Parathyroid adenoma (tissue), 2 donors: ENCODE measurements around the gene RGS6.

Experiments
- H2AFZ ChIP-seq: fragments of 300-600 bp; sonication (generic); one replicate; pipeline ENCODE4 v1.7.0; 2017; ENCODE audit warnings: antibody characterized with exemption, mild to moderate bottlenecking
- H3K27ac ChIP-seq: fragments of 300-600 bp; sonication (generic); one replicate; pipeline ENCODE4 v1.7.0; 2017
- H3K27me3 ChIP-seq: fragments of 300-600 bp; sonication (generic); one replicate; pipeline ENCODE4 v1.7.0; 2017; ENCODE audit warnings: low read length; ENCODE audit not compliant: control insufficient read depth, insufficient read depth
- H3K36me3 ChIP-seq: fragments of 300-600 bp; sonication (generic); one replicate; pipeline ENCODE4 v1.7.0; 2017; ENCODE audit warnings: low read length; ENCODE audit not compliant: control insufficient read depth, insufficient read depth
- H3K4me1 ChIP-seq: fragments of 300-600 bp; sonication (generic); one replicate; pipeline ENCODE4 v1.7.0; 2017; ENCODE audit warnings: control low read depth
- H3K4me2 ChIP-seq: fragments of 300-600 bp; sonication (generic); one replicate; pipeline ENCODE4 v1.7.0; 2017; ENCODE audit warnings: low read length
- H3K4me3 ChIP-seq: fragments of 300-600 bp; sonication (generic); one replicate; pipeline ENCODE4 v1.7.0; 2017; ENCODE audit warnings: low read depth, low read length
- H3K79me2 ChIP-seq: fragments of 300-600 bp; sonication (generic); one replicate; pipeline ENCODE4 v1.7.0; 2017; ENCODE audit warnings: control low read depth
- H3K9ac ChIP-seq: fragments of 300-600 bp; sonication (generic); one replicate; pipeline ENCODE4 v1.7.0; 2017; ENCODE audit warnings: mild to moderate bottlenecking
- H3K9me3 ChIP-seq: fragments of 300-600 bp; sonication (generic); one replicate; pipeline ENCODE4 v1.7.0; 2017; ENCODE audit warnings: low read length; ENCODE audit not compliant: control insufficient read depth
- TF ChIP-seq, protein P1 (sequence below): fragments of 300-600 bp; sonication (generic); IDR thresholded peaks from one replicate; pipeline ENCODE4 v1.7.0; 2017; ENCODE audit warnings: antibody characterized with exemption, mild to moderate bottlenecking
- donor health status: primary hyperparathyroidism.

RGS6 gene

DNA sequence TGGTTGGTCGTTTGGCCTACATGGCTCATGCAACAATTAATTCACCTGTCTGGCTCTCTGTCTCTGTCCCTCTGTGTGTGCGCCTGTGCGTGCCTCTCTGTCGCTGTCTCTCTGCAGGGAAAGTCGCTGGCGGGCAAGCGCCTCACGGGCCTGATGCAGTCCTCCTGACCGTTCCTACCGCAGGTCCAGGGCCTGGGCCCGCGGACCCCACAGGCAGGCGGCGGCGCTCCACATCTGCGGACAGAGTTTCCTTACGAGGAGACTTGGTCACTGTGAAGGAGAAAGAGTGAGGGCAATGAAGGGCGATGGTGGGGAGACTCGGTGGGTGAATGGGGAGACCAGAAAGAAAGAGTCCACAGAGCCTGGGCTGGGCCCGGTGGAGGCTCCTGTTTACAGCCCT is 630.1 kb downstream of the RGS6 start:
- no peak overlapping the region for H3K9ac ChIP-seq
- H3K4me2 ChIP-seq = no peak overlapping the region
- H3K4me3 ChIP-seq = no peak overlapping the region
- no peaks in the 10 kb centered on the region for H3K27me3 ChIP-seq
- no peak overlapping the region for H2AFZ ChIP-seq
- TF ChIP-seq, protein P1, sequence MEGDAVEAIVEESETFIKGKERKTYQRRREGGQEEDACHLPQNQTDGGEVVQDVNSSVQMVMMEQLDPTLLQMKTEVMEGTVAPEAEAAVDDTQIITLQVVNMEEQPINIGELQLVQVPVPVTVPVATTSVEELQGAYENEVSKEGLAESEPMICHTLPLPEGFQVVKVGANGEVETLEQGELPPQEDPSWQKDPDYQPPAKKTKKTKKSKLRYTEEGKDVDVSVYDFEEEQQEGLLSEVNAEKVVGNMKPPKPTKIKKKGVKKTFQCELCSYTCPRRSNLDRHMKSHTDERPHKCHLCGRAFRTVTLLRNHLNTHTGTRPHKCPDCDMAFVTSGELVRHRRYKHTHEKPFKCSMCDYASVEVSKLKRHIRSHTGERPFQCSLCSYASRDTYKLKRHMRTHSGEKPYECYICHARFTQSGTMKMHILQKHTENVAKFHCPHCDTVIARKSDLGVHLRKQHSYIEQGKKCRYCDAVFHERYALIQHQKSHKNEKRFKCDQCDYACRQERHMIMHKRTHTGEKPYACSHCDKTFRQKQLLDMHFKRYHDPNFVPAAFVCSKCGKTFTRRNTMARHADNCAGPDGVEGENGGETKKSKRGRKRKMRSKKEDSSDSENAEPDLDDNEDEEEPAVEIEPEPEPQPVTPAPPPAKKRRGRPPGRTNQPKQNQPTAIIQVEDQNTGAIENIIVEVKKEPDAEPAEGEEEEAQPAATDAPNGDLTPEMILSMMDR = no peak
- no peaks in the 10 kb centered on the region for H3K79me2 ChIP-seq
- H3K27ac ChIP-seq = peak overlapping the region; percentile 92
- no peaks in the 10 kb centered on the region for H3K9me3 ChIP-seq
- H3K36me3 ChIP-seq = no peaks in the 10 kb centered on the region
- peaks cover 75% of the 10 kb centered on the region for H3K4me1 ChIP-seq

DNA sequence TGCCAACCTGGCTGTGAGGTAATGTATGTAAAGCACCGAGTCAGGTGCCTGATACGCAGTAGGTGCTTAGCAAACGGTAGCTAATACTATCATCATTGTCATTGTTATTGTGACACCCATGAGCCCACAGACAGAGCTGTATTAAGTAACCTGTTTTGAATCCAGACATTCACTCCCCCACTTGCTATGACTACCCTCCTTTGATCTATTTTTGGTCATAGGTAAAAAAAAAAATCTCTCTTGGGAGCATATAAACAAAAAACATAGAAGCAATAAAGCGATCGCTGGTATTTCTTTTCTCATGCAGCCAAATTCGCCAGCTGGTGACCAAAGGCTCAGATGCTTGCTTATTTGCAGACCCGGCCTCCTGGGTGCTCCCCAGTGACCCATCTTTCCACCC is 631.4 kb downstream of the RGS6 start:
- Histone ChIP-seq H3K9ac (no peak overlapping the region), H3K4me1 (peaks cover 65% of the 10 kb centered on the region), H3K27ac (no peak overlapping the region), H3K36me3 (no peaks in the 10 kb centered on the region), H3K4me3 (no peak overlapping the region), H3K9me3 (no peaks in the 10 kb centered on the region), H3K79me2 (no peaks in the 10 kb centered on the region), H2AFZ (no peak overlapping the region), H3K27me3 (no peaks in the 10 kb centered on the region), H3K4me2 (no peak overlapping the region)
- TF ChIP-seq, protein P1 = no peak

DNA sequence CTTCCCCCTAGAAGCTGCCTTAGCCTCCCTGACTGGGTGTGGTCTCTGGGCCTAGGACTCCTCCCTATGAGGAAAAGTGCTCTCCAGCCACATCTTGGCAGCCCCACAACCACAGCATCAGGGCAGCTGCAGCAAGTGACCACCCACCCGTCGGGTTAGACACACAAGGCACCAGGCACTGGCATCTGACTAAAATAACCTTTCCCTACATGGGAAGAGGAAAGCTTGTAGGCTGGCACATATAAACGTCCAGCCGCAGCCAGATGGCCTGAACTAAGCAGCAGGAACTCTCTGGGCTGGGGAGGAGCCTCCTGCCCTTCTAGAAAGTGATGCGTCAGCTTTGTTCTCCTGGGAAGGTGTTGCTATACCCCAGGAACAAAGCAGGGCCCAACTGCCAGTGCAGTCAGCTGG is 632.9 kb downstream of the RGS6 start:
- H2AFZ ChIP-seq = peak overlapping the region; percentile 78
- no peaks in the 10 kb centered on the region for H3K27me3 ChIP-seq
- no peaks in the 10 kb centered on the region for H3K9me3 ChIP-seq
- H3K4me2 ChIP-seq = peak overlapping the region; percentile 35
- no peaks in the 10 kb centered on the region for H3K36me3 ChIP-seq
- H3K4me1 ChIP-seq = peaks cover 52% of the 10 kb centered on the region
- no peak overlapping the region for H3K9ac ChIP-seq
- peak overlapping the region; percentile 88 for H3K27ac ChIP-seq
- H3K4me3 ChIP-seq = no peak overlapping the region
- TF ChIP-seq, protein P1 = no peak
- H3K79me2 ChIP-seq = no peaks in the 10 kb centered on the region

DNA sequence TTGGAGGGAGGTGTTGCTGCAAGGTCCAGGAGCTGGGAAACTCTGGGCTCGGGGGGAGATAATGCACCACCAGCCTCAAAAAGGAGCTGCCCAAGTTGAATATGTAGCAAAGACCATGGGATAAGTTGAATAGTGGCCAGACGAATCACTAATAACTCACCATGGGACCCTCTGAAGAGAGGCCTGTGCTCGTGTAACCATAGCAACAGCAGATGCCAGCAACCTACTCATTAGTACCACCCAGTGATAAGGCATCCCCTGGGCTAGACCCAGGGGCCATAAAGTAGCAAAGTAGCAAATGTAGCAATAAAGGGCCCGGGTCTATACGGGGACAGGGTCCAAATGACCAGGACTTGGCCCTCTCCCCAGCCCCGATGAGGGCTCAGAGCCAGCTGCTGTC is 633.7 kb downstream of the RGS6 start:
- TF ChIP-seq, protein P1 = no peak
- H3K27me3 ChIP-seq = no peaks in the 10 kb centered on the region
- no peaks in the 10 kb centered on the region for H3K79me2 ChIP-seq

GRCh38 chr14:72567226-72567625 is 635.0 kb downstream of the RGS6 start:
- H3K79me2 ChIP-seq = no peaks in the 10 kb centered on the region
- peak overlapping the region; percentile 23 for H2AFZ ChIP-seq
- H3K4me3 ChIP-seq = no peak overlapping the region
- H3K9ac ChIP-seq = no peak overlapping the region
- no peak overlapping the region for H3K27ac ChIP-seq
- H3K27me3 ChIP-seq = no peaks in the 10 kb centered on the region
- no peaks in the 10 kb centered on the region for H3K36me3 ChIP-seq
- no peak overlapping the region for H3K4me2 ChIP-seq
- H3K9me3 ChIP-seq = no peaks in the 10 kb centered on the region
- H3K4me1 ChIP-seq = peaks cover 35% of the 10 kb centered on the region
- TF ChIP-seq, protein P1 = no peak

More for the DNA sequence above, 633.7 kb downstream of the RGS6 start:
- no peak overlapping the region for H3K4me3 ChIP-seq
- peak overlapping the region; percentile 78 for H2AFZ ChIP-seq
- H3K9ac ChIP-seq = peak overlapping the region; percentile 3
- H3K4me1 ChIP-seq = peaks cover 45% of the 10 kb centered on the region
- H3K9me3 ChIP-seq = no peaks in the 10 kb centered on the region
- no peak overlapping the region for H3K4me2 ChIP-seq
- peak overlapping the region; percentile 88 for H3K27ac ChIP-seq
- no peaks in the 10 kb centered on the region for H3K36me3 ChIP-seq
